ENCODE results near the gene JARID2. TPM values are rescaled to one million over a fixed set of nuclear protein-coding genes. Genes with fewer than 3 reads are reported as not detected.

The JARID2 gene
- total and polyA plus RNA-seq, 4 donors, result 1.4 to 12.3 (median 3.4) TPM

DNA sequence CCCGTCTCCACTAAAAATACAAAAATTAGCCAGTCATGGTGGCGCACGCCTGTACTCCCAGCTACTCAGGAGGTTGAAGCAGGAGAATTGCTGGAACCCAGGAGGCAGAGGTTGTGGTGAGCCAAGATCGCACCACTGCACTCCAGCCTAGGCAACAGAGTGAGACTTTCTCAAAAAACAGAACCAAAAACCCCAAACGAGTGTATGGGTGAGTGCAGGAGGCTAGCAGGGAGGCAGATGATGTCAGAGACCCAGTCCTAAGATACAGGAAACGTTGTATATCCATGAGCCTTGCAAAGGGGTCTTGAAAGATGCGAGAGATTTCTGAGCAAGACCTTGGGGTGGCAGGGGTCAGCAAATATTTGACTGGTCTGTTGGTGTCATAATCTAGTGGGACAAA is 136.2 kb downstream of the JARID2 start:
- no peaks in the 10 kb centered on the region for H3K36me3 ChIP-seq (ENCODE audit: control insufficient read depth in 4 of 4, insufficient read depth in 3 of 4, low read depth in 1 of 4, low read length in 3 of 4)
- H3K4me3 ChIP-seq (ENCODE audit: low read depth in 1 of 3, low read length in 3 of 3), result no peak overlapping the region
- H3K9me3 ChIP-seq (ENCODE audit: control insufficient read depth in 4 of 4, low read length in 3 of 4), result no peaks in the 10 kb centered on the region
- no peak for TF ChIP-seq JUND (IDR thresholded peaks at IDR 0.05)
- no peak for TF ChIP-seq ATF3 (IDR thresholded peaks at IDR 0.05)
- TF ChIP-seq NR2F2 (IDR thresholded peaks at IDR 0.05), result no peak
- no peak for TF ChIP-seq YY1 (IDR thresholded peaks at IDR 0.05)
- no peak for TF ChIP-seq MAX (IDR thresholded peaks at IDR 0.05)
- no peak for TF ChIP-seq EGR1 (IDR thresholded peaks at IDR 0.05; ENCODE audit: low read depth in 2 of 2)
- no peak for TF ChIP-seq FOXA2 (IDR thresholded peaks at IDR 0.05)
- TF ChIP-seq ZBTB33 (IDR thresholded peaks at IDR 0.05), result no peak
- TF ChIP-seq TAF1 (conservative IDR thresholded peaks at IDR 0.05), result no peak
- TF ChIP-seq HNF4A (conservative IDR thresholded peaks at IDR 0.05), result no peak
- no peak for TF ChIP-seq GABPA (IDR thresholded peaks at IDR 0.05 in 1 of 2, conservative IDR thresholded peaks at IDR 0.05 in 1 of 2)
- TF ChIP-seq SP1 (IDR thresholded peaks at IDR 0.05), result no peak
- TF ChIP-seq REST (IDR thresholded peaks at IDR 0.05), result no peak
- no peak for TF ChIP-seq RXRA (IDR thresholded peaks at IDR 0.05)
- TF ChIP-seq, protein P1, sequence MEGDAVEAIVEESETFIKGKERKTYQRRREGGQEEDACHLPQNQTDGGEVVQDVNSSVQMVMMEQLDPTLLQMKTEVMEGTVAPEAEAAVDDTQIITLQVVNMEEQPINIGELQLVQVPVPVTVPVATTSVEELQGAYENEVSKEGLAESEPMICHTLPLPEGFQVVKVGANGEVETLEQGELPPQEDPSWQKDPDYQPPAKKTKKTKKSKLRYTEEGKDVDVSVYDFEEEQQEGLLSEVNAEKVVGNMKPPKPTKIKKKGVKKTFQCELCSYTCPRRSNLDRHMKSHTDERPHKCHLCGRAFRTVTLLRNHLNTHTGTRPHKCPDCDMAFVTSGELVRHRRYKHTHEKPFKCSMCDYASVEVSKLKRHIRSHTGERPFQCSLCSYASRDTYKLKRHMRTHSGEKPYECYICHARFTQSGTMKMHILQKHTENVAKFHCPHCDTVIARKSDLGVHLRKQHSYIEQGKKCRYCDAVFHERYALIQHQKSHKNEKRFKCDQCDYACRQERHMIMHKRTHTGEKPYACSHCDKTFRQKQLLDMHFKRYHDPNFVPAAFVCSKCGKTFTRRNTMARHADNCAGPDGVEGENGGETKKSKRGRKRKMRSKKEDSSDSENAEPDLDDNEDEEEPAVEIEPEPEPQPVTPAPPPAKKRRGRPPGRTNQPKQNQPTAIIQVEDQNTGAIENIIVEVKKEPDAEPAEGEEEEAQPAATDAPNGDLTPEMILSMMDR (IDR thresholded peaks at IDR 0.05; ENCODE audit: low read depth, low read length, missing input control), result no peak
- H3K27me3 ChIP-seq (ENCODE audit: control insufficient read depth in 4 of 4, insufficient read depth in 4 of 4, low read length in 3 of 4), result no peaks in the 10 kb centered on the region
- H3K4me1 ChIP-seq (ENCODE audit: control insufficient read depth in 4 of 4, insufficient read depth in 4 of 4, low read length in 3 of 4), result no peaks in the 10 kb centered on the region
- no peak for DNase-seq (ENCODE audit: low spot score)
- H3K27ac ChIP-seq (ENCODE audit: low read depth in 1 of 2, low read length in 2 of 2), result no peak overlapping the region
- WGBS, result 89% methylated on average over 7 of the region's 7 CpGs
- H3K9ac ChIP-seq (ENCODE audit: low read depth in 1 of 2, low read length in 2 of 2), result no peak overlapping the region

DNA sequence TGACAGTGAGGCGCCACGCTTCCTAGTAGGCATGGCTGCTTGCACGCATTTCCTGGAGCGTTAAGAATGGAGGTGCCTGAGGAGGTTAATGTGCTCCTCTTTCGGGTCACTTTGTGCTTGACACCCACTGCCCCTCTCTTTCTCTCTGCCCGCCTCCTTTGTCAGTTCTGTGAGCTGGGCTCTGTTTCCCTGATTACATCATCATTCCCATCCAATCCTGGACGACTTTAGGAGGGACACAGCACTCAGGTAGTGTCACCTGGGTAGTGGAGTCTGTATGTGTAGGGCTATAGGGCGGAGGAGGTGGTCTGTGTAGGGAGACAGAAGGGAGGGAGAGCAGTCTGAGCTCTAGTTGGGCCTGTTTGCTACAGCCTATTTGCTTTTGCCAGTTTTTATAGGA is 136.8 kb downstream of the JARID2 start:
- H3K9ac ChIP-seq (ENCODE audit: low read depth in 1 of 2, low read length in 2 of 2), result no peak overlapping the region
- H3K27me3 ChIP-seq (ENCODE audit: control insufficient read depth in 4 of 4, insufficient read depth in 4 of 4, low read length in 3 of 4), result no peaks in the 10 kb centered on the region
- TF ChIP-seq SP1 (IDR thresholded peaks at IDR 0.05) (no peak), MAX (IDR thresholded peaks at IDR 0.05) (no peak), YY1 (IDR thresholded peaks at IDR 0.05) (no peak), JUND (IDR thresholded peaks at IDR 0.05) (no peak), EGR1 (IDR thresholded peaks at IDR 0.05; ENCODE audit: low read depth in 2 of 2) (no peak), HNF4A (conservative IDR thresholded peaks at IDR 0.05) (no peak), FOXA2 (IDR thresholded peaks at IDR 0.05) (no peak), ZBTB33 (IDR thresholded peaks at IDR 0.05) (no peak), REST (IDR thresholded peaks at IDR 0.05) (no peak)
- 91% methylated on average over 8 of the region's 8 CpGs for WGBS
- no peak overlapping the region for H3K27ac ChIP-seq (ENCODE audit: low read depth in 1 of 2, low read length in 2 of 2)
- DNase-seq (ENCODE audit: low spot score), result no peak
- no peaks in the 10 kb centered on the region for H3K36me3 ChIP-seq (ENCODE audit: control insufficient read depth in 4 of 4, insufficient read depth in 3 of 4, low read depth in 1 of 4, low read length in 3 of 4)
- H3K9me3 ChIP-seq (ENCODE audit: control insufficient read depth in 4 of 4, low read length in 3 of 4), result no peaks in the 10 kb centered on the region
- no peaks in the 10 kb centered on the region for H3K4me1 ChIP-seq (ENCODE audit: control insufficient read depth in 4 of 4, insufficient read depth in 4 of 4, low read length in 3 of 4)
- H3K4me3 ChIP-seq (ENCODE audit: low read depth in 1 of 3, low read length in 3 of 3), result no peak overlapping the region

Measured in liver (tissue), 9 donors.